Fibroblast of skin of left biceps (primary cell): ENCODE results near the gene CDH23.

Experiments
- DNase-seq, 2 experiments: peaks; one replicate each; pipeline ENCODE4 v3.0.0-alpha.2; 2013; ENCODE audit warnings: low read depth in 2 of 2

Gene CDH23

GRCh38 chr10:71622154-71622526, 225.4 kb downstream of the CDH23 start:
- no peak for DNase-seq

- DNase-seq: no peak
Measured at GRCh38 chr10:71622616-71623015, 225.9 kb downstream of the CDH23 start.

GRCh38 chr10:71623098-71623985, 226.6 kb downstream of the CDH23 start:
- DNase-seq: no peak

GRCh38 chr10:71623986-71624291, 227.2 kb downstream of the CDH23 start:
- no peak for DNase-seq

- no peak for DNase-seq
Measured at GRCh38 chr10:71625445-71626175, 228.9 kb downstream of the CDH23 start.

GRCh38 chr10:71627230-71627939, 230.7 kb downstream of the CDH23 start:
- DNase-seq: no peak

GRCh38 chr10:71627956-71628355, 231.2 kb downstream of the CDH23 start:
- DNase-seq: no peak

- no peak for DNase-seq
Measured at GRCh38 chr10:71629131-71629530, 232.4 kb downstream of the CDH23 start.

GRCh38 chr10:71630168-71630567, 233.4 kb downstream of the CDH23 start:
- no peak for DNase-seq

- DNase-seq: no peak
Measured at GRCh38 chr10:71631007-71631861, 234.5 kb downstream of the CDH23 start.

- no peak for DNase-seq
Measured at GRCh38 chr10:71632200-71632820, 235.6 kb downstream of the CDH23 start.

- DNase-seq: no peak
Measured at GRCh38 chr10:71632896-71633600, 236.3 kb downstream of the CDH23 start.

GRCh38 chr10:71633920-71634319, 237.2 kb downstream of the CDH23 start:
- no peak for DNase-seq

- DNase-seq: no peak
Measured at GRCh38 chr10:71634531-71635164, 237.9 kb downstream of the CDH23 start.

GRCh38 chr10:71635251-71635866, 238.6 kb downstream of the CDH23 start:
- DNase-seq: no peak

GRCh38 chr10:71635867-71636266, 239.1 kb downstream of the CDH23 start:
- DNase-seq: no peak

GRCh38 chr10:71636588-71636987, 239.9 kb downstream of the CDH23 start:
- DNase-seq: no peak

GRCh38 chr10:71637305-71637704, 240.6 kb downstream of the CDH23 start:
- DNase-seq: no peak

- DNase-seq: no peak
Measured at GRCh38 chr10:71638064-71638821, 241.5 kb downstream of the CDH23 start.
